ENCODE measurements around the gene FADD.

DNA sequence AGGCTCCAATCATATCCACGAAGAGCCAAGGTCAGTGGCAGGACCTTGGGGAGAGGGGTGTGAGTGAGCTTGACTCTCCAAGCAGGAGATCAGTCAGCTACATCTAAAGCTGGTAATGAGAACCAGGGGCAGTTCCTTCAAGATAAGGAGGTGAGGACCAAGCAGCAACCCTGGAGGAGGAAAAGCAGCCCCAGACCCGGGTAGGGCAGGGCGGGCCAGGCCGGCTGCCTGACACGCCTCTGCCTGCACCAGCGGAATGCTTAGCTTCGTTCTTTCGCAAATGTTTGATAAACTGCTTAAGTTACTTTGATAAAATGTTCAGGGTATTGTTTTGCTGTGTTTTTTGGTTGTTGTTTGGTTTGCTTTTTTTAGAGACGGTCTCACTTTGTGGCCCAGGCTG lies 18.7 kb upstream of the FADD start:
- TF ChIP-seq, protein P1, sequence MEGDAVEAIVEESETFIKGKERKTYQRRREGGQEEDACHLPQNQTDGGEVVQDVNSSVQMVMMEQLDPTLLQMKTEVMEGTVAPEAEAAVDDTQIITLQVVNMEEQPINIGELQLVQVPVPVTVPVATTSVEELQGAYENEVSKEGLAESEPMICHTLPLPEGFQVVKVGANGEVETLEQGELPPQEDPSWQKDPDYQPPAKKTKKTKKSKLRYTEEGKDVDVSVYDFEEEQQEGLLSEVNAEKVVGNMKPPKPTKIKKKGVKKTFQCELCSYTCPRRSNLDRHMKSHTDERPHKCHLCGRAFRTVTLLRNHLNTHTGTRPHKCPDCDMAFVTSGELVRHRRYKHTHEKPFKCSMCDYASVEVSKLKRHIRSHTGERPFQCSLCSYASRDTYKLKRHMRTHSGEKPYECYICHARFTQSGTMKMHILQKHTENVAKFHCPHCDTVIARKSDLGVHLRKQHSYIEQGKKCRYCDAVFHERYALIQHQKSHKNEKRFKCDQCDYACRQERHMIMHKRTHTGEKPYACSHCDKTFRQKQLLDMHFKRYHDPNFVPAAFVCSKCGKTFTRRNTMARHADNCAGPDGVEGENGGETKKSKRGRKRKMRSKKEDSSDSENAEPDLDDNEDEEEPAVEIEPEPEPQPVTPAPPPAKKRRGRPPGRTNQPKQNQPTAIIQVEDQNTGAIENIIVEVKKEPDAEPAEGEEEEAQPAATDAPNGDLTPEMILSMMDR (IDR thresholded peaks at IDR 0.05): no peak
- TF ChIP-seq, protein P2, sequence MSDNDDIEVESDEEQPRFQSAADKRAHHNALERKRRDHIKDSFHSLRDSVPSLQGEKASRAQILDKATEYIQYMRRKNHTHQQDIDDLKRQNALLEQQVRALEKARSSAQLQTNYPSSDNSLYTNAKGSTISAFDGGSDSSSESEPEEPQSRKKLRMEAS (IDR thresholded peaks at IDR 0.05): no peak
- no peak for TF ChIP-seq POLR2A (IDR thresholded peaks at IDR 0.05; ENCODE audit: low read length)
- no peak for TF ChIP-seq JUN (IDR thresholded peaks at IDR 0.05)
- no peak for TF ChIP-seq POLR2AphosphoS2 (conservative IDR thresholded peaks at IDR 0.05; ENCODE audit: low read length)
- TF ChIP-seq, protein P3, sequence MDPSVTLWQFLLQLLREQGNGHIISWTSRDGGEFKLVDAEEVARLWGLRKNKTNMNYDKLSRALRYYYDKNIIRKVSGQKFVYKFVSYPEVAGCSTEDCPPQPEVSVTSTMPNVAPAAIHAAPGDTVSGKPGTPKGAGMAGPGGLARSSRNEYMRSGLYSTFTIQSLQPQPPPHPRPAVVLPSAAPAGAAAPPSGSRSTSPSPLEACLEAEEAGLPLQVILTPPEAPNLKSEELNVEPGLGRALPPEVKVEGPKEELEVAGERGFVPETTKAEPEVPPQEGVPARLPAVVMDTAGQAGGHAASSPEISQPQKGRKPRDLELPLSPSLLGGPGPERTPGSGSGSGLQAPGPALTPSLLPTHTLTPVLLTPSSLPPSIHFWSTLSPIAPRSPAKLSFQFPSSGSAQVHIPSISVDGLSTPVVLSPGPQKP (IDR thresholded peaks at IDR 0.05; ENCODE audit: low read depth, low read length): no peak
- no peak for TF ChIP-seq CHD4 (IDR thresholded peaks at IDR 0.05; ENCODE audit: borderline replicate concordance)
- TF ChIP-seq SMC3 (IDR thresholded peaks at IDR 0.05): no peak
- TF ChIP-seq CBX8 (IDR thresholded peaks at IDR 0.05): no peak

Data from A549 (cell line).